NCI-H1105 (cell line): Measurements from ENCODE around the gene IHH.

Experiments used
- DNase-seq: peaks from one replicate; lab custom pipeline; 2025; lab: John Stamatoyannopoulos, UW

The IHH gene

GRCh38 chr2:219038600-219038999 is 22.1 kb downstream of the IHH start:
- DNase-seq = no peak

GRCh38 chr2:219037783-219038499 is 22.8 kb downstream of the IHH start:
- no peak for DNase-seq

GRCh38 chr2:219035942-219036341 is 24.8 kb downstream of the IHH start:
- DNase-seq = no peak

- no peak for DNase-seq
These were observed 25.9 kb downstream of the IHH start for GRCh38 chr2:219034823-219035222.

- no peak for DNase-seq
These were observed 28.5 kb downstream of the IHH start for GRCh38 chr2:219032051-219032745.

GRCh38 chr2:219031005-219031738 is 29.5 kb downstream of the IHH start:
- DNase-seq = no peak

- no peak for DNase-seq
These were observed 30.4 kb downstream of the IHH start for GRCh38 chr2:219030177-219030940.

- peak; percentile 20 for DNase-seq
These were observed 30.9 kb downstream of the IHH start for GRCh38 chr2:219029829-219030165.

GRCh38 chr2:219028996-219029828 is 31.5 kb downstream of the IHH start:
- no peak for DNase-seq

- no peak for DNase-seq
These were observed 32.6 kb downstream of the IHH start for GRCh38 chr2:219028141-219028540.

GRCh38 chr2:219027511-219028055 is 33.1 kb downstream of the IHH start:
- DNase-seq = no peak

GRCh38 chr2:219026946-219027345 is 33.8 kb downstream of the IHH start:
- no peak for DNase-seq

GRCh38 chr2:219025637-219026585 is 34.8 kb downstream of the IHH start:
- DNase-seq = no peak

- DNase-seq = no peak
These were observed 36.7 kb downstream of the IHH start for GRCh38 chr2:219024059-219024458.

- no peak for DNase-seq
These were observed 37.6 kb downstream of the IHH start for GRCh38 chr2:219023045-219023605.

- DNase-seq = no peak
These were observed 38.1 kb downstream of the IHH start for GRCh38 chr2:219022616-219023015.

GRCh38 chr2:219022041-219022440 is 38.7 kb downstream of the IHH start:
- no peak for DNase-seq

GRCh38 chr2:219021591-219021990 is 39.1 kb downstream of the IHH start:
- no peak for DNase-seq

GRCh38 chr2:219020604-219021365 is 39.9 kb downstream of the IHH start:
- DNase-seq = no peak
